OCI-LY1 (cell line): Measurements from ENCODE around the gene MAPK10.

ENCODE experiments used
- H2AFZ ChIP-seq: fragments of 200-600 bp; sonication (generic), shearing (Covaris generic); 2 replicates; pipeline ENCODE4 v1.6.0; 2014; ENCODE audit warnings: antibody characterized with exemption, mild to moderate bottlenecking, low read length
- H3F3A ChIP-seq: fragments of 200-600 bp; sonication (generic), shearing (Covaris generic); 2 replicates; pipeline ENCODE4 v1.6.0; 2014; ENCODE audit warnings: mild to moderate bottlenecking, antibody characterized with exemption, low read length, moderate library complexity; ENCODE audit not compliant: insufficient read depth
- H3K27ac ChIP-seq: fragments of 200-600 bp; sonication (generic); 2 replicates; pipeline ENCODE4 v1.5.1; 2014; ENCODE audit warnings: low read length, mixed run types, mild to moderate bottlenecking, low read depth; ENCODE audit not compliant: poor library complexity, severe bottlenecking
- H3K27me3 ChIP-seq: fragments of 200-600 bp; sonication (generic); 2 replicates; pipeline ENCODE4 v1.6.0; 2014; ENCODE audit warnings: antibody characterized with exemption, mild to moderate bottlenecking, low read length, moderate library complexity; ENCODE audit not compliant: insufficient read depth
- H3K36me3 ChIP-seq: fragments of 200-600 bp; sonication (generic); 2 replicates; pipeline ENCODE4 v1.6.1; 2014; ENCODE audit warnings: mild to moderate bottlenecking, antibody characterized with exemption, low read length, moderate library complexity, mixed read lengths; ENCODE audit not compliant: insufficient read depth
- H3K4me1 ChIP-seq: fragments of 200-600 bp; sonication (generic); 2 replicates; pipeline ENCODE4 v1.5.1; 2014; ENCODE audit warnings: mild to moderate bottlenecking, low read length, moderate library complexity; ENCODE audit not compliant: insufficient read depth, severe bottlenecking
- H3K4me2 ChIP-seq: fragments of 200-600 bp; sonication (generic), shearing (Covaris generic); 2 replicates; pipeline ENCODE4 v1.6.1; 2014; ENCODE audit warnings: low read length
- H3K4me3 ChIP-seq: fragments of 200-600 bp; sonication (generic); 2 replicates; pipeline ENCODE4 v1.5.1; 2014; ENCODE audit warnings: low read length, low read depth, mild to moderate bottlenecking, mixed read lengths; ENCODE audit not compliant: poor library complexity, severe bottlenecking
- H3K79me2 ChIP-seq: fragments of 200-600 bp; shearing (Covaris generic); 2 replicates; pipeline ENCODE4 v1.6.1; 2016; ENCODE audit warnings: mixed run types, low read length, mixed read lengths; ENCODE audit not compliant: insufficient read depth
- H3K9ac ChIP-seq: fragments of 200-600 bp; sonication (generic), shearing (Covaris generic); 2 replicates; pipeline ENCODE4 v1.6.1; 2014; ENCODE audit warnings: mild to moderate bottlenecking, low read length, mixed read lengths
- H3K9me2 ChIP-seq: fragments of 200-600 bp; sonication (generic), shearing (Covaris generic); 2 replicates; pipeline ENCODE4 v1.6.1; 2014; ENCODE audit warnings: low read depth, mild to moderate bottlenecking, low read length, mixed read lengths
- H3K9me3 ChIP-seq: fragments of 200-600 bp; shearing (Covaris generic); 2 replicates; pipeline ENCODE4 v1.6.1; 2014; ENCODE audit warnings: low read length, mixed read lengths
- H4K20me1 ChIP-seq: fragments of 200-600 bp; sonication (generic), shearing (Covaris generic); 2 replicates; pipeline ENCODE4 v1.6.0; 2016; ENCODE audit warnings: mild to moderate bottlenecking, low read length; ENCODE audit not compliant: insufficient read depth
- EZH2 ChIP-seq: fragments of 200-600 bp; sonication (generic), shearing (Covaris generic); IDR thresholded peaks from 2 replicates; pipeline ENCODE4 v1.8.0; 2017; ENCODE audit warnings: borderline replicate concordance, mixed run types, mild to moderate bottlenecking, antibody characterized with exemption, low read length, moderate library complexity, mixed read lengths
- TF ChIP-seq, protein P1 (sequence below): fragments of 200-600 bp; sonication (generic), shearing (Covaris generic); IDR thresholded peaks from 2 replicates; pipeline ENCODE4 v1.5.1; 2017; ENCODE audit warnings: mild to moderate bottlenecking, antibody characterized with exemption, low read length, moderate library complexity, mixed read lengths

Gene MAPK10

DNA sequence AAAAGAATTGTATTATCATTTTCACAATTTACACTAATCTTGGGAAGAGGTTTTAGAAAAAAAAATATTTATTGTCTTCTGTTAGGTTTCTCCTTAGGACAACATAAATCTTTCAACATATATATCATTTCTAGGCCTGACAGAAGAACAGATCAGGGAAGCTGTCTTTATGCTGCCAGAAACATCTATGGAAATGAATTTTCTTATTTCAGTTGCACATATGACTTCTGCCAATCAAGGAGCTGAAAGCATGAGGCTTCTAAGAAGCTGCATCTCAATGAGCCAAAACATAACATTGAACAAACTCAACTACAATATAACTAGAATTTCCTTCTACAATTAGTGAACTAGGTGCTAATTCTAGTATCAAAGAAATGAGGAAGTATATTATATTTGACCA, 258.4 kb downstream of the MAPK10 start:
- Histone ChIP-seq H3K9ac (no peak overlapping the region), H3K4me3 (no peak overlapping the region), H3K4me1 (no peaks in the 10 kb centered on the region), H3F3A (no peaks in the 10 kb centered on the region), H3K36me3 (no peaks in the 10 kb centered on the region), H3K9me2 (no peaks in the 10 kb centered on the region), H3K9me3 (no peaks in the 10 kb centered on the region), H3K79me2 (no peaks in the 10 kb centered on the region), H2AFZ (no peak overlapping the region), H3K4me2 (no peak overlapping the region), H3K27me3 (no peaks in the 10 kb centered on the region), H4K20me1 (no peaks in the 10 kb centered on the region), H3K27ac (no peak overlapping the region)
- TF ChIP-seq, protein P1, sequence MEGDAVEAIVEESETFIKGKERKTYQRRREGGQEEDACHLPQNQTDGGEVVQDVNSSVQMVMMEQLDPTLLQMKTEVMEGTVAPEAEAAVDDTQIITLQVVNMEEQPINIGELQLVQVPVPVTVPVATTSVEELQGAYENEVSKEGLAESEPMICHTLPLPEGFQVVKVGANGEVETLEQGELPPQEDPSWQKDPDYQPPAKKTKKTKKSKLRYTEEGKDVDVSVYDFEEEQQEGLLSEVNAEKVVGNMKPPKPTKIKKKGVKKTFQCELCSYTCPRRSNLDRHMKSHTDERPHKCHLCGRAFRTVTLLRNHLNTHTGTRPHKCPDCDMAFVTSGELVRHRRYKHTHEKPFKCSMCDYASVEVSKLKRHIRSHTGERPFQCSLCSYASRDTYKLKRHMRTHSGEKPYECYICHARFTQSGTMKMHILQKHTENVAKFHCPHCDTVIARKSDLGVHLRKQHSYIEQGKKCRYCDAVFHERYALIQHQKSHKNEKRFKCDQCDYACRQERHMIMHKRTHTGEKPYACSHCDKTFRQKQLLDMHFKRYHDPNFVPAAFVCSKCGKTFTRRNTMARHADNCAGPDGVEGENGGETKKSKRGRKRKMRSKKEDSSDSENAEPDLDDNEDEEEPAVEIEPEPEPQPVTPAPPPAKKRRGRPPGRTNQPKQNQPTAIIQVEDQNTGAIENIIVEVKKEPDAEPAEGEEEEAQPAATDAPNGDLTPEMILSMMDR: no peak
- TF ChIP-seq EZH2: no peak

DNA sequence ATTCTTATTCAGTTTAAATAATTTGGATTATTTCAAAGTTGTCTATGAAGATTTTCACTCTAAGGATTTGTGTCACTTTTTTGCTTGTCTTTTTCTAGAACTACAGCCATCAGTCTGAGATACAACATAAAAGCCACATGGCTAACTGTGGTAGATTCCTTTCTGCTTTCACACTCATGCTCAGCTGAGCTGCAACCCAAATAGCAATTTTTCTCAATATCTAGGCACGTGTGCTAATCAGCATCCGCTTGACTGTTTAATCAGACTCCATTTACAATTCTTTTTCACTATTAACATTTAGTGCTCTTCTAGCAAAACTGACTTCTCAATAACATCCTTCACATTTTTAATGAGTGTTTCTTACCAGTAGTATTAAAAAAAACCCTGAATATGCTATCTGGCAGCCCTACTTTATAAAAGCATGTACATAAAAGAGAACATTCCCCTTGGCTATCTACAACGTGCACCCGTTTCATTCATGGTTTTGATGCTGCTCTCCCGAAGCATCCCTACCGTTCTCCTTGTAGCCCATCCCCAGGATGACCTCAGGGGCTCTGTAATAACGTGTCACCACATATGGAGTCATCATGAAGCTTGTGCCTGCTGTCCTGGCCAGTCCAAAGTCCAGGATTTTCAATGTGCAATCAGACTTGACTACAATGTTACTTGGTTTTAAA, 259.2 kb downstream of the MAPK10 start:
- Histone ChIP-seq H3K79me2 (no peaks in the 10 kb centered on the region), H3K9me2 (no peaks in the 10 kb centered on the region), H3K4me3 (no peak overlapping the region), H4K20me1 (no peaks in the 10 kb centered on the region), H3K4me1 (no peaks in the 10 kb centered on the region), H3K9ac (no peak overlapping the region), H2AFZ (no peak overlapping the region), H3K4me2 (no peak overlapping the region), H3K27ac (no peak overlapping the region), H3K36me3 (no peaks in the 10 kb centered on the region), H3K9me3 (no peaks in the 10 kb centered on the region), H3F3A (no peaks in the 10 kb centered on the region), H3K27me3 (no peaks in the 10 kb centered on the region)
- TF ChIP-seq EZH2: no peak
- TF ChIP-seq, protein P1: no peak

DNA sequence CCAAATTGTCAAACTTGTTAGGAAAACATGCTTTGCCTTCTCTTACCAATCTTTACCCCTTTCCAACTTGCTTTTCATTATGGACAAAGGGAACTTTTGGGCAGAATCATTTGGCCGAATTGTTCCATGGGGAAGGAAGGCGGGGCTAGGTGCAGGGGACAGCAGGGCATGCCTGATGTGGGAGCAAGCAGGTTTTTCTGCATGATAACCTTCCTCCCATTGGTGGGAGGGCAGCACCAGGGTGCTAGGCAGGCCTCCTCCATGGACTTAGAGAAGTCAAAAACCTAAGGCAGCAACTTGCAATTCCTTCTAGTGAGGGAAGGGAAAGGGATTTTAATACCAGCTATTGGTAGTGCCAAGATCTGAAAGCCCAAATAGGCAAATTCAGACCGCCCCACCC, 260.5 kb downstream of the MAPK10 start:
- Histone ChIP-seq H3K4me3 (no peak overlapping the region), H2AFZ (no peak overlapping the region), H3K9ac (no peak overlapping the region), H3K27ac (no peak overlapping the region), H3K9me2 (no peaks in the 10 kb centered on the region), H3K4me1 (no peaks in the 10 kb centered on the region), H3K79me2 (no peaks in the 10 kb centered on the region), H3F3A (no peaks in the 10 kb centered on the region), H4K20me1 (no peaks in the 10 kb centered on the region), H3K9me3 (no peaks in the 10 kb centered on the region), H3K36me3 (no peaks in the 10 kb centered on the region), H3K27me3 (no peaks in the 10 kb centered on the region), H3K4me2 (no peak overlapping the region)
- TF ChIP-seq EZH2: no peak
- TF ChIP-seq, protein P1: no peak
